Activated T-cell treated with anti-CD3 and anti-CD28 coated beads for 4 hours (primary cell): ENCODE data around the gene LAMA2.

Experiments used
- DNase-seq: peaks from one replicate; pipeline ENCODE4 v3.0.0-alpha.2; 2020

LAMA2 gene

GRCh38 chr6:129340983-129341382 lies 458.0 kb downstream of the LAMA2 start:
- no peak for DNase-seq

- DNase-seq, result no peak
Measured at GRCh38 chr6:129342243-129342642, 459.3 kb downstream of the LAMA2 start.

GRCh38 chr6:129342796-129343195 lies 459.9 kb downstream of the LAMA2 start:
- no peak for DNase-seq

GRCh38 chr6:129344379-129344778 lies 461.4 kb downstream of the LAMA2 start:
- DNase-seq, result no peak

- no peak for DNase-seq
Measured at GRCh38 chr6:129345890-129346289, 463.0 kb downstream of the LAMA2 start.

GRCh38 chr6:129346964-129347363 lies 464.0 kb downstream of the LAMA2 start:
- no peak for DNase-seq

GRCh38 chr6:129350278-129350677 lies 467.3 kb downstream of the LAMA2 start:
- DNase-seq, result no peak

- no peak for DNase-seq
Measured at GRCh38 chr6:129351807-129352206, 468.9 kb downstream of the LAMA2 start.

GRCh38 chr6:129353067-129353466 lies 470.1 kb downstream of the LAMA2 start:
- no peak for DNase-seq

- no peak for DNase-seq
Measured at GRCh38 chr6:129356129-129356528, 473.2 kb downstream of the LAMA2 start.

- DNase-seq, result no peak
Measured at GRCh38 chr6:129359811-129360681, 477.1 kb downstream of the LAMA2 start.

GRCh38 chr6:129360682-129360955 lies 477.7 kb downstream of the LAMA2 start:
- DNase-seq, result no peak

- DNase-seq, result no peak
Measured at GRCh38 chr6:129364037-129364436, 481.1 kb downstream of the LAMA2 start.

- DNase-seq, result no peak
Measured at GRCh38 chr6:129364767-129365166, 481.8 kb downstream of the LAMA2 start.

- no peak for DNase-seq
Measured at GRCh38 chr6:129368076-129368475, 485.1 kb downstream of the LAMA2 start.

GRCh38 chr6:129368970-129369369 lies 486.0 kb downstream of the LAMA2 start:
- no peak for DNase-seq

- DNase-seq, result no peak
Measured at GRCh38 chr6:129369737-129370136, 486.8 kb downstream of the LAMA2 start.

- peak; percentile 49 for DNase-seq
Measured at GRCh38 chr6:129370268-129370916, 487.5 kb downstream of the LAMA2 start.

- DNase-seq, result no peak
Measured at GRCh38 chr6:129381885-129382284, 498.9 kb downstream of the LAMA2 start.

- DNase-seq, result no peak
Measured at GRCh38 chr6:129382916-129383315, 500.0 kb downstream of the LAMA2 start.

GRCh38 chr6:129385117-129385516 lies 502.2 kb downstream of the LAMA2 start:
- no peak for DNase-seq

- DNase-seq, result no peak
Measured at GRCh38 chr6:129390900-129391299, 508.0 kb downstream of the LAMA2 start.

GRCh38 chr6:129393654-129394053 lies 510.7 kb downstream of the LAMA2 start:
- DNase-seq, result no peak

GRCh38 chr6:129398764-129399163 lies 515.8 kb downstream of the LAMA2 start:
- no peak for DNase-seq

GRCh38 chr6:129402244-129402643 lies 519.3 kb downstream of the LAMA2 start:
- DNase-seq, result no peak
